Thoracic aorta (tissue), 2 donors: ENCODE data around the gene HMG20B. TPM values are rescaled to one million over a fixed set of nuclear protein-coding genes. Genes with fewer than 3 reads are reported as not detected.
A peak's percentile ranks its signal among the peaks of the same experiment; 100 is the strongest.

Experiments used
- ATAC-seq: fragments of 150-250 bp; one replicate; pipeline ENCODE4 v1.8.0; 2017; ENCODE audit warnings: low read depth; ENCODE audit not compliant: insufficient number of reproducible peaks, low FRiP score
- DNase-seq: peaks from one replicate; pipeline ENCODE4 v3.0.0-alpha.2; 2020; ENCODE audit warnings: low spot score
- H3K27ac ChIP-seq, 2 donors: fragments of 200-600 bp; sonication (generic); 1 replicate in 1 of 2; 2 replicates in 1 of 2; pipeline ENCODE4 v1.5.1; 2016; ENCODE audit warnings: mild to moderate bottlenecking in 2 of 2, moderate library complexity in 2 of 2
- H3K27me3 ChIP-seq: fragments of 200-600 bp; sonication (generic); replicated peaks from 2 replicates; pipeline ENCODE4 v1.6.0; 2016; ENCODE audit warnings: mild to moderate bottlenecking; ENCODE audit not compliant: insufficient read depth
- H3K36me3 ChIP-seq: fragments of 200-600 bp; sonication (generic); one replicate; pipeline ENCODE4 v1.5.1; 2016
- H3K4me1 ChIP-seq, 2 donors: fragments of 200-600 bp; sonication (generic); 1 replicate in 1 of 2; 2 replicates in 1 of 2; pipeline versions ENCODE4 v1.5.1 to v1.6.0; 2016; ENCODE audit warnings: low read depth in 2 of 2, mild to moderate bottlenecking in 1 of 2; ENCODE audit not compliant: control insufficient read depth in 1 of 2
- H3K4me3 ChIP-seq: fragments of 200-600 bp; sonication (generic); 2 replicates; pipeline ENCODE4 v1.5.1; 2016; ENCODE audit warnings: mild to moderate bottlenecking
- H3K9me3 ChIP-seq: fragments of 200-600 bp; sonication (generic); 2 replicates; pipeline ENCODE4 v1.5.1; 2016
- total RNA-seq, 2 donors: library from RNA; depleted of rRNA; stranded (reverse); fragments of >200 nt; gene quantifications; one replicate each; pipeline versions ENCODE4 v1.1.0 to v1.2.3, GENCODE V29; 2016
- TF ChIP-seq, protein P1 (sequence below): fragments of 200-600 bp; sonication (generic); IDR thresholded peaks from one replicate; pipeline ENCODE4 v1.5.1; 2019; ENCODE audit warnings: antibody characterized with exemption

HMG20B gene
- total RNA-seq, 2 donors from 2014 or later = 90.8 to 120 TPM

DNA sequence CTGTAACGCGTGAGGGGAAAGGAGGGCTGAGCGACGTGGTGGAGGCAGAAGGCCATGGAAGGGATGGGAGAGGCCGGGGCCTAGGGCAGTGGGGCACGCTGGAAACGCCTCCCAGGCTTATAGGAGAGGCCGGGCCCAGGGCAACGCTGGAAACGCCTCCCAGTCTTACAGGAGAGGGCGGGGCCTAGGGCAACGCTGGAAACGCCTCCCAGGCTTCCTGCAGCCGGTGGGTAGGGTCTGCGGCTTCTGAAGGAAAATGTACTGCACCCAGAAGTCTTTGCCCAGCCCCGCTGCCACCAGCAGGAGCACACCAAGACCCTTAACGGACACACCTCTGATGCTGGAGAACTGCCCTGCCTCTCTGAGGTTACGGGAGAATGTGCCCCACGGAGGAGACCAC, 44.7 kb downstream of the HMG20B start:
- Histone ChIP-seq H3K36me3 (peaks cover 19% of the 10 kb centered on the region), H3K4me1 (peaks cover 3 to 4% of the 10 kb centered on the region in 2 donors), H3K9me3 (no peaks in the 10 kb centered on the region), H3K4me3 (no peak overlapping the region), H3K27ac (no peak overlapping the region), H3K27me3 (no peaks in the 10 kb centered on the region)
- TF ChIP-seq, protein P1, sequence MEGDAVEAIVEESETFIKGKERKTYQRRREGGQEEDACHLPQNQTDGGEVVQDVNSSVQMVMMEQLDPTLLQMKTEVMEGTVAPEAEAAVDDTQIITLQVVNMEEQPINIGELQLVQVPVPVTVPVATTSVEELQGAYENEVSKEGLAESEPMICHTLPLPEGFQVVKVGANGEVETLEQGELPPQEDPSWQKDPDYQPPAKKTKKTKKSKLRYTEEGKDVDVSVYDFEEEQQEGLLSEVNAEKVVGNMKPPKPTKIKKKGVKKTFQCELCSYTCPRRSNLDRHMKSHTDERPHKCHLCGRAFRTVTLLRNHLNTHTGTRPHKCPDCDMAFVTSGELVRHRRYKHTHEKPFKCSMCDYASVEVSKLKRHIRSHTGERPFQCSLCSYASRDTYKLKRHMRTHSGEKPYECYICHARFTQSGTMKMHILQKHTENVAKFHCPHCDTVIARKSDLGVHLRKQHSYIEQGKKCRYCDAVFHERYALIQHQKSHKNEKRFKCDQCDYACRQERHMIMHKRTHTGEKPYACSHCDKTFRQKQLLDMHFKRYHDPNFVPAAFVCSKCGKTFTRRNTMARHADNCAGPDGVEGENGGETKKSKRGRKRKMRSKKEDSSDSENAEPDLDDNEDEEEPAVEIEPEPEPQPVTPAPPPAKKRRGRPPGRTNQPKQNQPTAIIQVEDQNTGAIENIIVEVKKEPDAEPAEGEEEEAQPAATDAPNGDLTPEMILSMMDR = no peak
- DNase-seq (no peak), ATAC-seq (no peak)

DNA sequence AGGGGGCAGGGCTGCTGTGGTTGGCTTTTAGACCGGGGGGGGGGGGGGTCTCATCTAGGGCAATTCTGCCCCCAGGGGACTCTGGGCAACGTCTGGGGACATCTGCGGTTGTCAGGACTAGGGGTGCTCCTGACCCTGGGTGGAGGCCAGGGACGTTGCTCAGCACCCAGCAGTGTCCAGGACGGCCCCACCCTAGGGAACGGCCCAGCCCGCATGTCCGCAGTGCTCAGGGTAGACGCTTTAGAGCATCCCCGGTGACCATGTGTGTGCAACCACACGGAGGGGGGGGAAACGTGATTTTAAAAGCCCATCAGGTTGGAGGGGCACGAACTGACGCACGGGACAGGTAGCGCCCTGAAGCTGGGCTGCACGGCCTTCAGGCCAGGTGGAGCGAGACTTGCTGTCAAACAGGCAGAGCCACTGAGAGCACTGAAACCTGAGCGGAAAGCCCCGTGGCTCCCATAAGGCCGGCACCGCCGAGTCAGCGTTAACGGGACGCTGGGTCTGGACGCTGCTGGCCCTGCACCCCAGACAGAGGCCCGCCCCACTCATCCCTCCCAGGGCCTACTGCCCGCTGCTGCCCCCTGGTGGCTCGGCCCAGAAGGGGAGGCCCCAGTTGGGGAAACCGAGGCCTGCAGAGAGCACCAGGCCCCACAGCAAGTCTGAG, 45.5 kb downstream of the HMG20B start:
- ATAC-seq (no peak), DNase-seq (no peak)
- Histone ChIP-seq H3K9me3 (no peaks in the 10 kb centered on the region), H3K27ac (no peak overlapping the region), H3K4me3 (peak overlapping the region; percentile 22), H3K36me3 (peaks cover 19% of the 10 kb centered on the region), H3K4me1 (peaks cover 3 to 4% of the 10 kb centered on the region in 2 donors), H3K27me3 (no peaks in the 10 kb centered on the region)
- TF ChIP-seq, protein P1 = peak; percentile 99

DNA sequence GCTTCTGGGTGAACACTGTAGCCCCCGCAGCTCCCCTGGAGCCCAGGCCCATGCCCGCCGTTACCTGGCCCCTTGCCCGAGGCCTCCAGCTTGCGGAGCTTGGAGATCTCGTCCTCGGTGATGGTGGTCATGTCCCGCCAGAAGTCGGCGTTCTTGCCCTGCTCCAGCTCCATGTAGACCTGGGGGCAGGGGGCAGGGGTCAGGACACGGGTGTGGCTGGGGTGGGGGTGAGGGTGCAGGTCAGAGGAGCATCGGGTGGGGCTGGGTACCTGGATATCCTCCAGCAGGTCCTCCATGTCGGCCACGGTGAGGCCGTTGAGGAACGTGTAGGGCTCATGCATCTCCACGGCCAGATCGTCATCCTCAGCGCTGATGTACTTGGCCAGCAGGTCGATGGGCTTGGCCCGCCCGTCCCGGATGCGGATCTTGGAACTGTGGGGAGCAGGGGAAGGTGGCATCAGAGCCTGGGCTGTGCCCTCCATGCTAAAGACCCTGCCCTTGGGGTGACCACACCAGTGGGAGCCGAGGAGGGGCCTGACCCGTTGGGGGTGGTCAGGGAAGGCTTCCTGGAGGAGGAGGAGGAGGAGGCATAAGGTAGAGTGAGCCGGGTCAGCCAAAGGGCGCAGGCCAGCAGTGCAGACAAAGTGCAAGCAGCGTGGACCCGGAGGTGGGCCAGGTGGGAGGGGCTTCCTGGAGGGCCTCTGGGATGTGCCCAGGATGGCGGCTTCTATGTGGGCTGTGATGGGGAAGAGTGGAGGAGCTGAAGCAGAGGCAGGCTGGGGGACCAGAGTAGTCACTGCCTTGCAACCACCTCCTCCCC, 46.3 kb downstream of the HMG20B start:
- TF ChIP-seq, protein P1 = no peak
- DNase-seq (no peak), ATAC-seq (no peak)

DNA sequence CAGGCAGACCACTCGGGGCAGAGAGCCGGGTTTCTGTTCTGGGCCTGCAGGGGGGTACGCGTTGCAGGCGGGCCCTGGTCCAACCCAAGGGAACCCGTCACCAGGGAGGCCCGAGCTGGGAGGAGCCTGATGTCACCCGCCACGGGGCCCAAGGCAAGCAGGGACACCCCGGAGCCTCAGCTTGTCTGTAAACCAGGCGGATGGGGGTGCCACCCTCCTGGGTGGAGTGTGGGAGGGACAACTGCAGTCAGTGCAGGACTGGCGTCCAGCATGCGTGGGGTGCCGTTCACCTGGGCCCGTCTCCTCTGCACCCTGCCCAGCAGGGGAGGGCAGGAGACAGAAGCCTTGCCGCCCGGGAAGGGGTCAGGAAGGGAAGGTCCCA, 46.9 kb downstream of the HMG20B start:
- no peak overlapping the region for H3K27ac ChIP-seq

More for the DNA sequence above, 46.3 kb downstream of the HMG20B start:
- H3K4me3 ChIP-seq = no peak overlapping the region
- peaks cover 19% of the 10 kb centered on the region for H3K36me3 ChIP-seq
- H3K4me1 ChIP-seq = peaks cover 3 to 7% of the 10 kb centered on the region in 2 donors
- H3K27me3 ChIP-seq = no peaks in the 10 kb centered on the region
- no peaks in the 10 kb centered on the region for H3K9me3 ChIP-seq
- H3K27ac ChIP-seq = no peak overlapping the region

More for the DNA sequence above, 46.9 kb downstream of the HMG20B start:
- ATAC-seq = no peak
- H3K27me3 ChIP-seq = no peaks in the 10 kb centered on the region
- H3K9me3 ChIP-seq = no peaks in the 10 kb centered on the region
- TF ChIP-seq, protein P1 = no peak
- H3K4me3 ChIP-seq = no peak overlapping the region
- peaks cover 19% of the 10 kb centered on the region for H3K36me3 ChIP-seq
- H3K4me1 ChIP-seq = peaks cover 3 to 13% of the 10 kb centered on the region in 2 donors
- DNase-seq = no peak
